GM18858 (cell line): ENCODE measurements around the gene MTHFSD.

Source experiments
- ATAC-seq: cut with Tn5 transposase; IDR thresholded peaks from one replicate; pipeline ENCODE4 v1.9.1; 2021; ENCODE audit not compliant: unreplicated experiment

Gene MTHFSD

DNA sequence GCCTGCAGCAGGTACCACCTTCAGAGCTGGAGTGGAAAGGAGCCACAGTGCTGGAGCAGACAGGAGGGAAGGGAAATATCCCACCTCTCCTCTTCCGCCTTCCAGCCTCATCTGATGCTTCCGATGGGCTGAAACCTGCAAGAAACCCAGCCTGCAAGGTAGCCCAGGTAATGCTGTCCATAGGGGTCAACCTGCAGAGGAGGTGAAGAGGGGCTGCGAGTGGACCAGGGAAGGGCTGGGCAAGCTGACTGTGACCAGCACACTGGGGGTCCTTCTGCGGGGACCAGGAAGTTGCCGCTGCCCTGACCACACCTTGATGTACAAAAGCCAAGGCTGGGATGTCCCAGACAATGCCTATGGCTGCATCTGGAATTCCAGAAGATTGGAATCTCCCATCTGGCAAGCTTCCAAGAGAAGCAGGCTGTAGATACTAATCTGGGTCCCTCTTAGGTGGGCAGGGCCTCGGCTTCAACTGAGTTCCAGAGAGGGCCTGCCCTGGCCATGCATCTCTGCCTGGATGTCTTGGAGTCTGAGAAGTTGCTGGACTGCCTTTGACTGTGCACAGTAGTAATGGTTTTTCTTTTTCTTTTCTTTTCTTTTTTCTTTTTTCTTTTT is 29.1 kb upstream of the MTHFSD start:
- no peak for ATAC-seq

GRCh38 chr16:86581458-86581857 is 26.4 kb upstream of the MTHFSD start:
- no peak for ATAC-seq

DNA sequence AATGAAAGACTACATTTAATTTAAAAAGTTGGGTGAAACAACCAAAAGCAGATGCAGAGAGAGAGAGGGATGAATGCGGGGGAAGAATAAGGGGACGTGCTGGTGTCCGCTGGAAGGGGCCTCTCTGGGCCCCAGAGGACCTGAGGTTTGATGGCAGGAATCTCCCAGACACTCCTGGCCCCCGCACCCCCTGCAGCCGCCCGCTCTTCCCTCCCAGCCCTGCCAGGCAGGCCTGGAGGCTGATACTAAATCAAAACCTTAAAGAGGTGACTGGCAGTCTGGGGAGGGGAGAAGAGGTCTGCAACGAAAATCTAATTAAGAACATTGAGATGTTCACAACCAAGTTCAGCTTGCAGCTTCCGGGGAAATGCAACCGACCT is 25.7 kb upstream of the MTHFSD start:
- no peak for ATAC-seq

DNA sequence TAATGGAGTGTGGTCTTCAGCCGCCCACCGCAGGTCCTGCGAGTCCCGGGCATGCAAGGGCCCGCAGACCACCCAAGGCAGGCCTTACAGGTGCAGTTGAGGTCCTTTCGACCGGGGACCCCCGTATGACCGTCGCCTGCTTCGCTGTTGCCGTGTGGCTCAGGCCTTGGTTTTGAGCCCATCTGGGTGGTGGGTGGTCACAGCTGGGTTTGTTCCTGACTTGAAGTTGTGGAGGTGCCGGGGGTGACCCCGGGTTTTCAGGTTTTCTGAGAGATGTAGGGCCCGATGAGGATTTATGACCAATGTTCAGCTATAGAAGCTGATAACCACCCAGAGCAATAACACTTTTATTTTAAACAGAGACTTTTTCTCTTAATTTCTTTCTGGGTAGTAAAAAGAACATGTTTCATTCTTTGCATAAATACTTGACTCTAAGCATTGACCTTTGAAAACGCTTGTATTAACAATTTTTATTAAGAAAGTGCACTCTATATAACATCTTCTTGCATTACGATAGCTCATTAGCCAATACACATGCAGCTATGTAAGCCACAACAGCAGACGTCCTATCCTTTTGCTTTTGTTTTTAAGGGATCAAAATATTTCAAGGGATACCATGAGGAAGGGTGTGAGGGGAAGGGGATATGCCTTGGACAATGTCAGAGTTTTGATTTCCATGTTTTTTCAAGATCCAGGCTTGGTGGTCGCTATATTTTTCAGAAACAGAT is 25.2 kb upstream of the MTHFSD start:
- ATAC-seq = no peak

DNA sequence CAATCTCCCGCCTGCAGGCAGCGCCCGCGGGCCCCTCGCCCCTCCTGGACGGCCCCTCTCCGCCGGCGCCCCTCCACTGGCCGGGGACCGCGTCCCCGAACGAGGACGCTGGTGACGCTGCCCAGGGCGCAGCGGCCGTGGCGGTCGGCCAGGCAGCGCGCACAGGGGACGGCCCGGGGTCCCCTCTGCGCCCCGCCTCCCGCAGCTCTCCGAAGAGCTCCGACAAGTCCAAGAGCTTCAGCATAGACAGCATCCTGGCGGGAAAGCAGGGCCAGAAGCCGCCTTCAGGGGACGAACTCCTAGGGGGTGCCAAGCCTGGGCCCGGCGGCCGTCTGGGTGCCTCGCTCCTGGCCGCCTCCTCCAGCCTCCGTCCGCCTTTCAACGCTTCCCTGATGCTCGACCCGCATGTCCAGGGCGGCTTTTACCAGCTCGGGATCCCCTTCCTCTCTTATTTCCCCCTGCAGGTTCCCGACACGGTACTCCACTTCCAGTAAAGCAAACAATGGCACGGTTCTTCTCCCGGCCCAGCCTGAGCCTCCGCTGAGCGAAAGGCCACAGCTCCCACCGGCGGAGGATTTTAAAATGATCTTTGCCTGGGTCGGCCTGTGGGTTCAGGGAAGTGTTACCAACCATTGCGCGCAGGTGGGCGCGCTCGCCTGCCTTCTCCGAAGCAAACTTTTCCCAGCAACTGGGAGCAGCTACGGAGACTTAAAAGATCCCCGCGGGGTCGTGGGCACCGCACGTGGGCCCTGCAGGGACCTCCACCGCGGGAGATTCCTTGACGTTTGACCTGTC is 24.4 kb upstream of the MTHFSD start:
- no peak for ATAC-seq

- no peak for ATAC-seq
Measured at GRCh38 chr16:86578611-86579267, 23.7 kb upstream of the MTHFSD start.

GRCh38 chr16:86578061-86578599 is 23.1 kb upstream of the MTHFSD start, which contains the start of gene FOXL1:
Gene FOXL1, plus strand, starts transcription at chr16:86578549. Its CDS starts 175 bp downstream, at chr16:86578724.
- no peak for ATAC-seq

DNA sequence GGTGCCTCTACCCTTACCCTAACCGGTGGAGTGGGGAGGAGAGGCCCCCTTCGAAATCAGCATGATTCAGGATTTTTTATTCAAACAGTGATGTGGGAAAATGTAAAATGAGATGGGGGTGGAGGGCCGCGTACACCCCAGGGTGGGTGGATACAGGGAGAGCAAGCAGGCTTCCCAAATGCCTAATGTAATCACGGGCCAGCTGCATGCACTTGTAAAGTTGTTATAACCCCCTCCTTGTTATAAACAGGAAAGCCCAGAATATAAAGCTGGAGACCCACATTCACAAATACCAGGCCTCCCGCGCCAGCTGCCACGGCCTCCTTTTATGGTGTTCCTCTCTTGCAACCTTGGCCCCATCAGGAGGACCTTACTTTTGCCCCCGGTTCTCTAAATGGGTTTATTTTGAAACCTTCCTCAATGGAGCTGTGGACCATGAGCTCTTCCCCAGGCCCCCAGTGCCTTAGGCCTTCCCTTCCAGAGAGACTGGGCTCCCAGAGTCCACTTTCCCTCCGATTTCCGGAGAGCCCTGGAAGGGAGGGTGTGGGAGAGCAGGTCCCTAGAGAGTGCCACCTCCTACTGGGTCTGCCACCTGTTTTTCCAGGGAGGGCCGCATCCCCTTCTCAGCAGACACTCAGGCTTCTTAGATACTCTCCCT is 22.4 kb upstream of the MTHFSD start:
- ATAC-seq = no peak

- ATAC-seq = no peak
Measured at GRCh38 chr16:86576591-86577313, 21.7 kb upstream of the MTHFSD start.

DNA sequence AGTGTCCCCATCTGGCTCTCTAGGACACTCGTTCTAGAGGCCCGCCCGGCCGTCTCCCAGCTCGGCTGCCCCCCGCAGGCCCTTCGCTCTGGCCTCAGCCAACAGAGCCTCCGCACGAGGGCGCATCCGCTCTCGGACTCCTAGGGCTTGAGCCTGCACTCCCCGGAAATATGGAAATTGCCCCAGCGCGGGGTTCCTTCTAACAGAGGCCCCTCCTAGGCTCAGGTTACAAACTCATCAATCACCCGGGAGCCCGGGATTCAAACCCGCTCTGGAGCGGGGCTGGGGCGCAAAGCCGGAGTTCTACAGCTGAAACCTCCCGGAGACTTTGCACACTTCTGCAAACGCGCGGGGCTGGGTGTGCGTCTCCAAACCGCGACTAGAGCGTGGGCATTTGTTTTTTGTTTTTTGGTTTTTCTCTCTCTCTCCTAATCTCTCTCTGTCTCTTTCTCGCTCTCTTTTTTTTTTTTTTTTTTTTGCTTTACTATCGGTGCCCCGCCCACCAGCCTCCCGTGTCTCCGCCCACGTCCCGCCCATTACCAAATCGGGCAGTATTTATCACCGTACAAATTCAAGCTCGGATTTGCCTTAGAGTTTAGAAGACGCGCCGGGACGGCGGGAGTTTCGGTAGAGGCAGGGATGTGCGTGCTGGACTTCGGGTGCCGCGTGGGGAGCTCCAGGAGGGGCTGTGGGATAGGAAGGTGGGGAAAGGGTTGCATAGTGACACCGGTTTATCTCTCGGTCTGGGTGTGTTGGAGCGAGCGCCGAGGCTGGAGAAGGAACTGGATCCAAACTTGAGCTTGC is 20.9 kb upstream of the MTHFSD start:
- ATAC-seq = no peak

GRCh38 chr16:86575095-86575685 is 20.2 kb upstream of the MTHFSD start:
- ATAC-seq = no peak

DNA sequence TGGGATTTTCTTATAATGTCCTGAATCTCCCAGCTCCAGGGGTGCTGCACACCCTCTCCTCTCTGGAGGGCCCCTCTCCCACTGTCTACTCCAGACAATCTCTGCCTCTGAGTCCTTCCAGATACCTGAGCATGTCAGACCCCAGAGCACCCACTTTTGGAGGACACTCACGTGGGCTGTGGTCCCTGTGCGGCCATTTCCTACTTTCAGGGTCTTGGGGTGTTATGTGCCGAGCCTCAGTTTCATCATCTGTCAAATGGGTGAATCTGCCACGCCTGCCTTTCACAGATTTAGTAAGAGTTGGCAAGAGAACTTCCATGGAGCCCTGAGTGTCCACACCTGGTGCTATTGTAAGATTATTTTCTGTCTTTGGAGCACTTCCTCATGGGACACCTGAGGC is 19.6 kb upstream of the MTHFSD start:
- ATAC-seq = no peak

DNA sequence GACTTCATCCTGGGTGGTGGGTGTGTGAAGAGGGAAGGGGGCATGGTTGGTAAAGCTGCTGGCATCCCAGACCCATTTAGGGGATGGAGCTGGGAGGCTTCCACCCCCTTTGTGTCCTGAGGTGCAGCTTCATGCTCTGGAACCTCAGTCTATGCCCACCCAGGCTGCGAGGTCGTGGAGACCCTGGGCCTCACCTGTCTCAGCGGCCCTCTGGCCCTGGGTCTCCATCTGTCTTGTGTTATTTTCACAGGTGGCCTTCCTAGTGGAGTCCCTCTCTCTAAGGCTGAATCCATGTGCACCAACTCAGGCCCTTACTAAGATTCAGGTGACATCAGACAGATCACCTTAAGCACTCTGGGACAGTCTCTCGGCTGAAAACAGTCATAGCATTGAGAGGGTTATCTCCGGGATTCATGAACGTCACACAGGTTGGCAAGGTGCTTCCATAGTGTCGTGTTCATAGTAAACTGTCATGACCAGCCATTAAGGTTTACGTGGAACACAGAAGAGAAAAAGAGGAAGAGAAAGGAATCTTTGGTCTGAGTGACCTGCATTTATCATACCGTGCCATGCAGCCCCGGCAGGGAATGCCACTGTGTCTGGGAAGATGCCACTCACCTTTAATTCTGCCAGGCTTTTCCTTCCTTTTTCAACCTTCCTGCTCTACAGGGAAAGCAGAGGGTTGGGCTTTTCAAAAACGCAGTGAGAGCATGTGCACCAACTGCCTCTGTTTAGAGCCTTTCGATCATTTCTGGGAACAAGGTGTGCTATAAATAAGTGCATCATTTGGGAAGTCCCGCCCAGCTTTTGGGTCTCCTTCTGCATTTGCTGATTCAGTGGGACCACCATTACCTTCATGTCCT is 18.8 kb upstream of the MTHFSD start:
- ATAC-seq = no peak

- no peak for ATAC-seq
Measured at GRCh38 chr16:86573215-86573614, 18.2 kb upstream of the MTHFSD start.

GRCh38 chr16:86572606-86573005 is 17.6 kb upstream of the MTHFSD start:
- no peak for ATAC-seq

DNA sequence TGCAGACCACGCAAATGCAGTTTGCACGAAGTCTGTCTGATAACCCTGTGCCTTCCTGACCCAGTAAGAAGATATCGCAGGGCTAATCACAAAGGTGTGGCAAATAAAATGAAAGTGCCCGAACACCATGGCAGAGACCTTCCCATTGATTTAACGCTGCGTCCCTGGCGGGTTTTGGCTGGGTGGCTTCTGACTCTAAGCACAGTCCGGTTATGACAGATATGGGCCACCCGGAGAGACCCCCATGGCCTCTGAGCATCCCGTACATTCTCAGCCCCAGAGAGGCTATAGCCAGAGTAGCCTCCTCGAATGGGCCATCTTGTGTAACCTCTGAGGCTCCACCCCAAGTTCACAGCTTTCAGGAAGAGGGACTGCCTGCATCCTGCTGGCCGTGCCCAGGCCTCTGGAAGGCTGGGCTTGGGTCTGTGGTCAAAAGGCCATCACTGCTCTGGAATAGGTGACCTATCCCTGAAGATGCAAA is 17.0 kb upstream of the MTHFSD start:
- no peak for ATAC-seq

DNA sequence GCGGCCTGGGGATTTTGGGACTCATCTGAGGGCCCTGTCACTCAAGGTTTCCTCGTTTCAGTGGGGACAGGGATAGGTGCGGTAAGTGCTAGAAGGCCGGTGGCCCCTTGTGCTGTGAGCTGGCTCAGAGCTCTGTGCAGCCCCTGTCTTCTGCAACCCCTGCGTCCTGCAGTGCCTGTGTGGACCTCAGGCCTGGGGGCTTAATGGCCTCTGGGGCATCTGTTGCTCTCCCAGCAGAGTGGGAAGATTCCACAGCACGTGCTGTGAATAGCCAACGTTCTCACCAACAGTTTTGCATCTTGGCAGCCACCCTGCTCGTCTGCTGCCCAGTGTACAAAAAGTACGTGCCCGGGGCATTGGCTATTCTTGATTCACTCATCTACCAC is 16.5 kb upstream of the MTHFSD start:
- ATAC-seq = no peak
